HepG2 (cell line): ENCODE data around the gene ZNF764.

Source experiments
- NCOA1 ChIP-seq: sonication (generic); formaldehyde crosslinking; IDR thresholded peaks from 2 replicates; pipeline ENCODE4 v1.9.0; 2021; ENCODE audit warnings: missing genetic modification reagents
- NFE2L2 ChIP-seq: fragments of 150-350 bp; IDR thresholded peaks from 2 replicates; pipeline ENCODE4 v1.6.1; 2014; ENCODE audit warnings: low read length
- POLR2AphosphoS5 ChIP-seq: IDR thresholded peaks from 2 replicates; pipeline ENCODE4 v1.6.1; 2012; ENCODE audit warnings: low read depth, low read length
- TF ChIP-seq, protein P1 (sequence below), 2 experiments: fragments of 450-650 bp in 1 of 2; sonication (generic) in 1 of 2; formaldehyde crosslinking in 1 of 2; IDR thresholded peaks; 2 replicates each; pipeline versions ENCODE4 v1.6.1 to v1.8.0; 2016 to 2022; ENCODE audit warnings: antibody characterized with exemption in 1 of 2, mild to moderate bottlenecking in 1 of 2, missing genetic modification reagents in 1 of 2
- TF ChIP-seq, protein P2 (sequence below), 2 experiments: IDR thresholded peaks; 2 replicates each; pipeline ENCODE4 v1.6.1; 2011 to 2012; ENCODE audit warnings: low read length in 2 of 2, borderline replicate concordance in 1 of 2, low read depth in 1 of 2, mild to moderate bottlenecking in 1 of 2, moderate library complexity in 1 of 2

DNA sequence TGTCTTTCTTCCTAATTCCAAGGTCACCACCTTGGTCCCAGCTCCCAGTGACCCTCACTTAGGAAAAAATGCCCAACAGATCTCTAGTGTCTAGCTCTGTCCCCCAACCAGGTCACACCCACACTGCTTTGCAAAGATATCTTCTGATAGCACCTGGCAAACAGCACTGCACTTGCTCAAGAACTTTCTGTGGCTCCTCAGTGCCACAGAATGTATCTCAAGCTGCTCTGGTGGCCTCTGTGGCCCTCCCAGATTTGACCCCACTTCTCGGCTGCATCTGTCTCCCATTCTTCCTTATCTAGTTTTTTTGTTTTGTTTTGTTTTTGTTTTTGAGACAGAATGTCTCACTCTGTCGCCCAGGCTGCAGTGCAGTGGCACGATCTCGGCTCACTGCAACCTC, 8.4 kb upstream of the ZNF764 start:
- TF ChIP-seq NCOA1, result no peak
- no peak for TF ChIP-seq POLR2AphosphoS5
- TF ChIP-seq, protein P1, sequence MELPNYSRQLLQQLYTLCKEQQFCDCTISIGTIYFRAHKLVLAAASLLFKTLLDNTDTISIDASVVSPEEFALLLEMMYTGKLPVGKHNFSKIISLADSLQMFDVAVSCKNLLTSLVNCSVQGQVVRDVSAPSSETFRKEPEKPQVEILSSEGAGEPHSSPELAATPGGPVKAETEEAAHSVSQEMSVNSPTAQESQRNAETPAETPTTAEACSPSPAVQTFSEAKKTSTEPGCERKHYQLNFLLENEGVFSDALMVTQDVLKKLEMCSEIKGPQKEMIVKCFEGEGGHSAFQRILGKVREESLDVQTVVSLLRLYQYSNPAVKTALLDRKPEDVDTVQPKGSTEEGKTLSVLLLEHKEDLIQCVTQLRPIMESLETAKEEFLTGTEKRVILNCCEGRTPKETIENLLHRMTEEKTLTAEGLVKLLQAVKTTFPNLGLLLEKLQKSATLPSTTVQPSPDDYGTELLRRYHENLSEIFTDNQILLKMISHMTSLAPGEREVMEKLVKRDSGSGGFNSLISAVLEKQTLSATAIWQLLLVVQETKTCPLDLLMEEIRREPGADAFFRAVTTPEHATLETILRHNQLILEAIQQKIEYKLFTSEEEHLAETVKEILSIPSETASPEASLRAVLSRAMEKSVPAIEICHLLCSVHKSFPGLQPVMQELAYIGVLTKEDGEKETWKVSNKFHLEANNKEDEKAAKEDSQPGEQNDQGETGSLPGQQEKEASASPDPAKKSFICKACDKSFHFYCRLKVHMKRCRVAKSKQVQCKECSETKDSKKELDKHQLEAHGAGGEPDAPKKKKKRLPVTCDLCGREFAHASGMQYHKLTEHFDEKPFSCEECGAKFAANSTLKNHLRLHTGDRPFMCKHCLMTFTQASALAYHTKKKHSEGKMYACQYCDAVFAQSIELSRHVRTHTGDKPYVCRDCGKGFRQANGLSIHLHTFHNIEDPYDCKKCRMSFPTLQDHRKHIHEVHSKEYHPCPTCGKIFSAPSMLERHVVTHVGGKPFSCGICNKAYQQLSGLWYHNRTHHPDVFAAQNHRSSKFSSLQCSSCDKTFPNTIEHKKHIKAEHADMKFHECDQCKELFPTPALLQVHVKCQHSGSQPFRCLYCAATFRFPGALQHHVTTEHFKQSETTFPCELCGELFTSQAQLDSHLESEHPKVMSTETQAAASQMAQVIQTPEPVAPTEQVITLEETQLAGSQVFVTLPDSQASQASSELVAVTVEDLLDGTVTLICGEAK (IDR thresholded peaks at IDR 0.05), result no peak
- TF ChIP-seq, protein P1 (CRISPR knock-in tag; IDR thresholded peaks at IDR 0.05), result no peak
- TF ChIP-seq, protein P2, sequence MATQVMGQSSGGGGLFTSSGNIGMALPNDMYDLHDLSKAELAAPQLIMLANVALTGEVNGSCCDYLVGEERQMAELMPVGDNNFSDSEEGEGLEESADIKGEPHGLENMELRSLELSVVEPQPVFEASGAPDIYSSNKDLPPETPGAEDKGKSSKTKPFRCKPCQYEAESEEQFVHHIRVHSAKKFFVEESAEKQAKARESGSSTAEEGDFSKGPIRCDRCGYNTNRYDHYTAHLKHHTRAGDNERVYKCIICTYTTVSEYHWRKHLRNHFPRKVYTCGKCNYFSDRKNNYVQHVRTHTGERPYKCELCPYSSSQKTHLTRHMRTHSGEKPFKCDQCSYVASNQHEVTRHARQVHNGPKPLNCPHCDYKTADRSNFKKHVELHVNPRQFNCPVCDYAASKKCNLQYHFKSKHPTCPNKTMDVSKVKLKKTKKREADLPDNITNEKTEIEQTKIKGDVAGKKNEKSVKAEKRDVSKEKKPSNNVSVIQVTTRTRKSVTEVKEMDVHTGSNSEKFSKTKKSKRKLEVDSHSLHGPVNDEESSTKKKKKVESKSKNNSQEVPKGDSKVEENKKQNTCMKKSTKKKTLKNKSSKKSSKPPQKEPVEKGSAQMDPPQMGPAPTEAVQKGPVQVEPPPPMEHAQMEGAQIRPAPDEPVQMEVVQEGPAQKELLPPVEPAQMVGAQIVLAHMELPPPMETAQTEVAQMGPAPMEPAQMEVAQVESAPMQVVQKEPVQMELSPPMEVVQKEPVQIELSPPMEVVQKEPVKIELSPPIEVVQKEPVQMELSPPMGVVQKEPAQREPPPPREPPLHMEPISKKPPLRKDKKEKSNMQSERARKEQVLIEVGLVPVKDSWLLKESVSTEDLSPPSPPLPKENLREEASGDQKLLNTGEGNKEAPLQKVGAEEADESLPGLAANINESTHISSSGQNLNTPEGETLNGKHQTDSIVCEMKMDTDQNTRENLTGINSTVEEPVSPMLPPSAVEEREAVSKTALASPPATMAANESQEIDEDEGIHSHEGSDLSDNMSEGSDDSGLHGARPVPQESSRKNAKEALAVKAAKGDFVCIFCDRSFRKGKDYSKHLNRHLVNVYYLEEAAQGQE (IDR thresholded peaks at IDR 0.05; ENCODE audit: borderline replicate concordance in 1 of 2, low read depth in 1 of 2, low read length in 2 of 2), result no peak
- no peak for TF ChIP-seq NFE2L2
